Transverse colon (tissue), 4 donors: Measurements from ENCODE around the gene MPHOSPH10. TPM values are rescaled to one million over a fixed set of nuclear protein-coding genes. Genes with fewer than 3 reads are reported as not detected.

Source experiments
- DNase-seq: peaks from one replicate; pipeline ENCODE4 v3.0.0-alpha.2; 2019
- H3K27ac ChIP-seq, 4 donors: fragments of 200-600 bp; sonication (generic); 2 replicates each; pipeline ENCODE4 v1.5.1; 2016 to 2018; ENCODE audit warnings: inconsistent platforms in 4 of 4
- H3K27me3 ChIP-seq: fragments of 200-600 bp; sonication (generic); 2 replicates; pipeline ENCODE4 v1.5.1; 2017; ENCODE audit warnings: inconsistent platforms
- H3K36me3 ChIP-seq, 4 donors: fragments of 200-600 bp; sonication (generic); 2 replicates each; pipeline ENCODE4 v1.5.1; 2017 to 2019; ENCODE audit warnings: inconsistent platforms in 4 of 4
- H3K4me1 ChIP-seq, 4 donors: fragments of 200-600 bp; sonication (generic); 2 replicates each; pipeline ENCODE4 v1.5.1; 2017 to 2020; ENCODE audit warnings: inconsistent platforms in 4 of 4
- H3K4me3 ChIP-seq, 4 donors: fragments of 200-600 bp; sonication (generic); 1 replicate in 1 of 4; 2 replicates in 3 of 4; pipeline versions ENCODE4 v1.5.1 to v1.6.1; 2017 to 2019; ENCODE audit warnings: inconsistent platforms in 4 of 4
- H3K9me3 ChIP-seq, 2 donors: fragments of 200-600 bp; sonication (generic); 2 replicates each; pipeline ENCODE4 v1.5.1; 2017 to 2019; ENCODE audit warnings: inconsistent platforms in 2 of 2
- EP300 ChIP-seq: sonication (generic); formaldehyde crosslinking; IDR thresholded peaks from one replicate; pipeline ENCODE4 v1.6.1; 2017; ENCODE audit warnings: antibody characterized with exemption, low read depth
- POLR2A ChIP-seq: fragments of 450-650 bp; IDR thresholded peaks from one replicate; pipeline ENCODE4 v1.6.1; 2016; ENCODE audit warnings: antibody characterized with exemption, mild to moderate bottlenecking, moderate library complexity
- POLR2AphosphoS5 ChIP-seq, 3 donors: sonication (generic); formaldehyde crosslinking; IDR thresholded peaks; one replicate each; pipeline ENCODE4 v1.6.1; 2016; ENCODE audit warnings: antibody characterized with exemption in 3 of 3
- WGBS, 2 donors: methylation state at CpG; one replicate each; pipeline ENCODE4 v1.1.5; 2018; ENCODE audit warnings: low coverage in 1 of 2; 5-methylcytosine and 5-hydroxymethylcytosine counted together
- in situ Hi-C, 4 donors: fragments of 200-750 bp; cut with MboI; loops; one replicate each; pipeline versions ENCODE4 v1.15.0 to v1.15.1; 2017; ENCODE audit warnings: low sequenced_read_pairs in 3 of 4, low pct_ligation_motif_present in 1 of 4, low pct_unique_long_range_greater_than_20kb in 1 of 4
- intact Hi-C: fragments of 100-400 bp; cut with DNase I; formaldehyde crosslinking; loops from one replicate; pipeline ENCODE4 v1.15.1; 2023; ENCODE audit warnings: low total_unique reads
- total RNA-seq, 4 donors: library from RNA; depleted of rRNA; stranded (reverse); fragments of >200 nt; gene quantifications; one replicate each; pipeline ENCODE4 v1.1.0, GENCODE V29; 2016
- TF ChIP-seq, protein P1 (sequence below), 5 experiments: fragments of 200-600 bp in 3 of 5; fragments of 450-650 bp in 2 of 5; sonication (generic) in 3 of 5; IDR thresholded peaks; 1 replicate in 2 of 5; 2 replicates in 3 of 5; pipeline ENCODE4 v1.5.1; 2016 to 2017; ENCODE audit warnings: antibody characterized with exemption in 5 of 5, inconsistent platforms in 3 of 5, mild to moderate bottlenecking in 2 of 5, moderate library complexity in 1 of 5

The MPHOSPH10 gene
- total RNA-seq, 4 donors from 2014 or later: 7.5 to 22.9 (median 12.8) TPM

DNA sequence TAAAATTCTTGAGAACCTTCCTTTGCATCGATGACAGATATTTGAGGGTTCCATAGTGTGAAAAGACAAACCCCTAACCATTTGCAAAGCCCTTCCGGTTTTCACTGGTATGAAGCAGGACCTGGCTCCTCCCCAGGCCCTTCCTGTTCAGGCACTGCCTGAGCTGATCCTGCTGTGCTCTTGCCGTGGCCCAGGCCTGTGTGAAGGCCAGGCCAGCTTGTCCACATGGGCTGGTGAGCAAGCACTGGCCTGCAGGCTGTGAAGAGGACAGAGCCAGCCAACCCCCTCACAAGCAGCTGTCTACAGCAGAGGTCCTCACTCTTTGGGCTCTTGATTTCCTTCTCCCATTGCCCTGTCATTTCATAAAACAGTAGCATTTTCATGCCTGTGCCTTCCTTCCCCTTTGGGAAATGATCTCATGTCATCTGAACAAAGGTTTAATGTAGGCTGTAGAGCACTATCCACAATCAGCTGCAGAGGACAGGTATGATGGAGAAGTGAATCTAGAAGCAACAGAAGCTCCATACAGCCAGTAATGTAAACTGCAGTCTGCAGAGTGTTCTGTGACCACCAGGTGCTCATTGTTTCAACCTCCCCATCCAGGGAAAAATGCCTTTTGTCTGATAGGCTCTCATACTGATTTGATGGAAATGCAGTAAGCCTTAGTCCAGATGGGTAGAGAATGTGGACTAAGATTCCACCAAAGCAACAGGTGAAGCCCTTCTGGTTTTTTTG is 19.8 kb downstream of the MPHOSPH10 start:
- intact Hi-C loops (no loop called here), in situ Hi-C loops (loop anchor here in 1 of 4 donors (25.0 kb wide), 1 partner anchor 362 kb away; no protein-coding TSS in a partner anchor)
- Histone ChIP-seq H3K9me3 (no peaks in the 10 kb centered on the region), H3K27me3 (no peaks in the 10 kb centered on the region), H3K4me3 (no peak overlapping the region), H3K4me1 (no peaks in the 10 kb centered on the region), H3K27ac (no peak overlapping the region), H3K36me3 (peaks cover 0 to 49% (median 20%) of the 10 kb centered on the region in 4 donors)
- DNase-seq: no peak
- WGBS, 2 donors: 61 to 100% methylated on average over 1 to 3 of the region's 3 CpGs
- no peak for TF ChIP-seq EP300
- TF ChIP-seq POLR2A: no peak
- no peak for TF ChIP-seq POLR2AphosphoS5 (IDR thresholded peaks at IDR 0.05)
- TF ChIP-seq, protein P1, sequence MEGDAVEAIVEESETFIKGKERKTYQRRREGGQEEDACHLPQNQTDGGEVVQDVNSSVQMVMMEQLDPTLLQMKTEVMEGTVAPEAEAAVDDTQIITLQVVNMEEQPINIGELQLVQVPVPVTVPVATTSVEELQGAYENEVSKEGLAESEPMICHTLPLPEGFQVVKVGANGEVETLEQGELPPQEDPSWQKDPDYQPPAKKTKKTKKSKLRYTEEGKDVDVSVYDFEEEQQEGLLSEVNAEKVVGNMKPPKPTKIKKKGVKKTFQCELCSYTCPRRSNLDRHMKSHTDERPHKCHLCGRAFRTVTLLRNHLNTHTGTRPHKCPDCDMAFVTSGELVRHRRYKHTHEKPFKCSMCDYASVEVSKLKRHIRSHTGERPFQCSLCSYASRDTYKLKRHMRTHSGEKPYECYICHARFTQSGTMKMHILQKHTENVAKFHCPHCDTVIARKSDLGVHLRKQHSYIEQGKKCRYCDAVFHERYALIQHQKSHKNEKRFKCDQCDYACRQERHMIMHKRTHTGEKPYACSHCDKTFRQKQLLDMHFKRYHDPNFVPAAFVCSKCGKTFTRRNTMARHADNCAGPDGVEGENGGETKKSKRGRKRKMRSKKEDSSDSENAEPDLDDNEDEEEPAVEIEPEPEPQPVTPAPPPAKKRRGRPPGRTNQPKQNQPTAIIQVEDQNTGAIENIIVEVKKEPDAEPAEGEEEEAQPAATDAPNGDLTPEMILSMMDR (IDR thresholded peaks at IDR 0.05): no peak

DNA sequence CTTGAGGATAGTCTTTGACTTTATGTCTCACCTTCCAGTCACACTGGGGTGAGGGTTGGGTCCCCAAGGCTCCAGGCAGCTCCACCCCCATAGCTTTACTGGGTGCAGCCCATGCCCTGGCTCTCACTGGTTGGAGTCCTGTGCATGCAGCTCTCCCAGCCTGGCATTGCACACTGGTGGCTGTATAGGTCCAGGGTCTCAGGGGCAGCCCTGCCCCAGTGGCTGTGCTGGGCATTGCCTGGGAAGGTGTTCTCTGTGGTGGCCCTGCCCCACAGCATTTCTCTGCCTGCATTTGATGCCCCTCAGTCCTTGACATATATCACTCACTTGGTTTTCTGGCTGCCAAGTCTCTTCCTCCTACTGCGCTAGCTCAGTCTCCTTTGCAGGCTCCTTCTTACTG is 21.2 kb downstream of the MPHOSPH10 start:
- Histone ChIP-seq H3K4me1 (peaks cover 0 to 2% (median 0%) of the 10 kb centered on the region in 4 donors), H3K27ac (no peak overlapping the region), H3K4me3 (no peak overlapping the region), H3K9me3 (no peaks in the 10 kb centered on the region), H3K36me3 (peaks cover 0 to 36% (median 14%) of the 10 kb centered on the region in 4 donors), H3K27me3 (no peaks in the 10 kb centered on the region)
- in situ Hi-C loops (loop anchor here in 1 of 4 donors (25.0 kb wide), 1 partner anchor 361 kb away; no protein-coding TSS in a partner anchor), intact Hi-C loops (no loop called here)
- TF ChIP-seq EP300: no peak
- TF ChIP-seq, protein P1 (IDR thresholded peaks at IDR 0.05): no peak
- TF ChIP-seq POLR2AphosphoS5 (IDR thresholded peaks at IDR 0.05): no peak
- TF ChIP-seq POLR2A: no peak
- DNase-seq: no peak
- 100% methylated on average over 1 of the region's 1 CpG for WGBS, 2 donors

DNA sequence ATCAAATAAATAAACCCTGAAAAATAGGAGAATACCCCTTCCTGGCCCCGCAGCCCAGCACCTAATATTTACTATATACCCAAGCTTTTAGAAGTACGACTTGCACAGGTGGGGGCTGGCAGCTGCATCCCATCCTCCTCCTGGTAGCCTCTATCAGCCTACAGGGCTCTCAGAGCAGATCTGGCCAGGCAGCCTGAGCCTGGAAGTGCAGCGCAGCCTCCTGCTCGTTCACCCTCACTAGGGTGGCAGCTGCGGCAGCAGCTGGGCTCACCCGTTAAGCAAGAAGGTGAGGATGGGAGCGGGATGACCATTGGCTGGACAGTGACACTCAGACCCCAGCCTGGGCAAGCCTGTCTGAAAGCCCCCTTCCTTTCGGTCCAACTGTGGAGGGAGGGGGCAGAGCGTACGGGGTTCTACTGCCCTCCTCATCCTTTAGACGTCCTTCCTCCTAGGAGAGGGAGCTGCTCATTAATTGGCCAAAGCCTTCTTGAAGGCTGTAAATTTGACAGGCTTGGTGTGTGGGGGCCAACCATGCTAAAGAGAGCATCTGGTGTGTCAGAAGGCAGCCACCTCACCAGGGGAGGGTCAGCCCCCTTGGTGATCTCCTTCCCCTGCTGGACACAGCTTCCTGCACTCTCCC is 23.3 kb downstream of the MPHOSPH10 start:
- intact Hi-C loops (no loop called here), in situ Hi-C loops (loop anchor here in 1 of 4 donors (25.0 kb wide), 1 partner anchor 359 kb away; no protein-coding TSS in a partner anchor)
- Histone ChIP-seq H3K9me3 (no peaks in the 10 kb centered on the region), H3K27ac (no peak overlapping the region), H3K4me1 (peaks cover 0 to 12% (median 9%) of the 10 kb centered on the region in 4 donors), H3K36me3 (peaks cover 0 to 17% (median 4%) of the 10 kb centered on the region in 4 donors), H3K27me3 (no peaks in the 10 kb centered on the region), H3K4me3 (no peak overlapping the region)
- 75 to 88% methylated on average over 5 to 11 of the region's 11 CpGs for WGBS, 2 donors
- DNase-seq: no peak
- TF ChIP-seq POLR2AphosphoS5 (IDR thresholded peaks at IDR 0.05): no peak
- TF ChIP-seq, protein P1 (IDR thresholded peaks at IDR 0.05): no peak
- no peak for TF ChIP-seq EP300
- no peak for TF ChIP-seq POLR2A

DNA sequence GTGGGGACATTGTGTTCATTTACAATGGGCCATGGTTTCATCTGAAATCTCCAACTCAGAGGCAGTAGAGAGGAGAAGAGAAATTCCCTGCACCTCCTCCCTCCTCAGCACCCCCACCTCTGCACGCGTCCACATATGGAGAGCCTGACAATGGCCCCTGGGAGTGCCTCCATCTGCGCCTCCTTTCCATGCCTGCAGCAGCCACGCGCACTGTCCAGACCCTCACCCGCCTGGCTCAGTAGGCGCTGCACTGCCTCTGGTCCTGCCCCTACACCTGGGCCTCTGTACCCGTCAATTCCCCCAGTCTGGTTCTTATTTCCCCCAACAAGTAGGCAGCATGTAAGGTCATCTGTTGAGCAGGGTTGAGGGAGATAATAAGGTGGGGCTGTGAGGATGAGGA is 23.8 kb downstream of the MPHOSPH10 start:
- H3K27ac ChIP-seq: no peak overlapping the region
- TF ChIP-seq POLR2AphosphoS5 (IDR thresholded peaks at IDR 0.05) (no peak), EP300 (no peak), POLR2A (no peak)
- TF ChIP-seq, protein P1 (IDR thresholded peaks at IDR 0.05): no peak
- no peaks in the 10 kb centered on the region for H3K9me3 ChIP-seq
- intact Hi-C loops: no loop called here
- H3K4me3 ChIP-seq: no peak overlapping the region
- in situ Hi-C loops: loop anchor here in 1 of 4 donors (25.0 kb wide), 1 partner anchor 358 kb away; no protein-coding TSS in a partner anchor
- no peak for DNase-seq
- H3K36me3 ChIP-seq: peaks cover 0 to 11% (median 2%) of the 10 kb centered on the region in 4 donors
- WGBS, 2 donors: 91 to 100% methylated on average over 1 to 8 of the region's 8 CpGs
- no peaks in the 10 kb centered on the region for H3K27me3 ChIP-seq
- peaks cover 0 to 12% (median 9%) of the 10 kb centered on the region in 4 donors for H3K4me1 ChIP-seq
